Superior temporal gyrus (tissue), 1 donor: ENCODE results near the gene HDLBP.
"Not testable (repeated sequence)": the region's sequence is repeated elsewhere in the genome, so short reads cannot be mapped to it uniquely, and the experiment has no call there.

Experiments
- DNase-seq: peaks from one replicate; pipeline ENCODE4 v3.0.0-alpha.2; 2016; ENCODE audit errors: extremely low spot score

HDLBP gene

DNA sequence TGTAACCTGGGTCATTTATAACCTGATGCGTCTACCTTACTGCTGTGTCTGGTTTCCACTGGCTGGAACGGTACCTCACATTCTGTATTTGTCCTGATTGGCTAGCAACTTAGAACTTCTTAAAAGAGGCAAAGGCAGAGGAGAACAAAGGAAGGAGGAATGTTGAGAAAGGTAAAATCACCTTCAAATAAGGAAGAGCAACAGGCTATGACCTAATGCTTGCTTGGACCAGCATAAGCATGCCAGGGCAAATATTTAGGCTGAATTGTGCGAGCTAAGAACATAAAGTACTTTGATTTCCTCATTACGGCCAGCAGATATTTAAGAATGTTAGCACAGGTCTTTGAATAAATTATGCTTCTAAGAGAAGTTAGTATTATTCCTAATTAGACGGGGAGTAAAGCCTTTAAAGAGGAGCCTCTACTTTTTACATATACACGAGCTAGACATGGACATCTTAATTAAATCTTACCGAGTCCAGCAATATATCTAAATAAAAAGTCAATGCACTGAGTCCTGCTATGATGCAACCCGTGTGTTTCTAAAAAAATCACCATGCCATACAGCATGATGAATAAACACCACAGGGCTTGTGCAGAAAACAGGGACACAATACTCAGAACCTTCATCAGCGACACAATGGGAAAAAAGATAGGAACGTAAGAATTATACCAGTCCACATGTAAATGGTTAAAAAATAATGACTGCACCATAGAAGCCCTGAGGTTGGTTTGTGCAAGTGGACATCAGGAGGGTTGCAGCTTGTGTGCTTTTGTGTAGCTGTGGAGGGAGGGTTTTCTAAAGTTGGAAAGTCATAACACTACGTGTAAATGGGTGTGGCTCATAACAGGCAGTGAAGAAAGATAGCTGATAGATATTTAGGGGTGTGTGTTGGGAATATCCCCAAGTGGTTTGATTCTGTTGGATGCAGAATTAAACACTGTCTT, 14.5 kb upstream of the HDLBP start:
- DNase-seq, result no peak

DNA sequence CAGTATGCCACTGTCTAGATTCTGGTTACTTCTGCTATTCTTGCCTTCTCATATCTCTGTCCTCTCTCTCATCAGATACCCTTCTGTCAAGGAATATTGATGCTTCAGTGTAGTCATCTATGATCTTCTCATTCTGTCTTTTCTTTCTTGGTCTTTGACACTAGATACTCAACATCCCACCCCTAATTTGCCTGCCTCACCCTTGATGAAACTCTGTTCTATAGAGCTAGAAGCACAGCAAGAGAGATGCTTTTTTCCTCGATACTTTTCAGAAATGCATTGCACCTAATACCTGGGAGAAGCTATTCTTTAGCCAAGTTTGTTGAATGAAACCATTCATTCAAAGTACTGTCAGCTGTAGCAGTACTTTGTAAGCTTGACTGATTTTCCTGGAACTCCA, 9.8 kb upstream of the HDLBP start:
- DNase-seq, result no peak

DNA sequence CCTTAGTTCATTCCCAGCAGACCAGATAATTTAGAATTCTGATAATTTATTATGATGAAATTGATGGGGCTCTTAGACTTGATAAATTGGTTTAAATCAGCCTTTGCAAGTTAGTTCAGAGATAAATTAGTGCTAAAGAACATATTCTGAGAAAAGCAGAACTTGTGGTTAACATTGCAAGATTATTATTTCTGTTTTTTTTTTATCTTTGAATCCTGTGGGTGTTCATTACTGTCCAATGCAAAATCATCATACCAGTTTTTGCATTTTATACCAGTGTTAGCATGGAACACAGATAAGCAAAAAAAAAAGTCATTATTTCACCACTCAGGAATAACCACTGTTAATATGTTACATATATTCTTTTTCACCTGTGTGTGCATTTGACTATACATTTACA, 9.3 kb upstream of the HDLBP start:
- DNase-seq, result no peak

DNA sequence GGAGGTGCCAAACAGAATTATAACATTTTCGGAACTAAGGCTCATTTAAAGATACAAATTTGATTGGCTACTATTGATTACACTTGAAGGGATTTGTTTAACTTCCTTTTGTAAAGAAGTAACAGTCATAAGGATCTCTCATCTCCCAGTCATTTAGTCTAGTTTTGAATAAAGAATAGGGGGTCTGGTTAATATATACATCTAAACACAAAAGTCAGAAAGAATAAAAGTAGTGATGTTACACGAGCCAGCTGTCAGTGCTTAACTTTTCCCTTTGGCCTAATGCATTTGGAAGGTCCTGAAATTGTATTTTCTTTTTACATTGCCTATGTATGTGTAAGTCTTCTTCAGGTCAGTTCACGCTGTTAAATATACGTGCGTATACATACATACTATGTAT, 8.3 kb upstream of the HDLBP start:
- DNase-seq, result no peak

DNA sequence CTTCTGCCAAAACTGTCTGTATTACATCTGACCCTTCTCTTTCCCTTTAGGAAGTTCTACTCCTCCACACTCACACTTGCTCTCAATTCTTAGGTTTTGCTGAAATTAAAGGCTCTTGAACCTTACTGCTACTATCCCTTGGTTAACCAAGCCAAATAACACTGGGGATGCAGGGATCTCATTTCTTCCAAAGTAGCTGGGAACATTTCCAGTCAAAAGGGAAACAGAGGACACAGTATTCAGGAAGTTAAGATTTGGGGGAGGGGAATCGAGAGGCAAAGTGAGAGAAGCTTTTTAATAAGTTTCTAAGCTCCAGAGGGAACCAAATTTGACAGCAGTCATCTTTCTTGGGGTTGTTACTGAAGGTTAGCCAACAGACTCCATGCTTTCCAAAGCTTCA, 6.4 kb upstream of the HDLBP start:
- no peak for DNase-seq

DNA sequence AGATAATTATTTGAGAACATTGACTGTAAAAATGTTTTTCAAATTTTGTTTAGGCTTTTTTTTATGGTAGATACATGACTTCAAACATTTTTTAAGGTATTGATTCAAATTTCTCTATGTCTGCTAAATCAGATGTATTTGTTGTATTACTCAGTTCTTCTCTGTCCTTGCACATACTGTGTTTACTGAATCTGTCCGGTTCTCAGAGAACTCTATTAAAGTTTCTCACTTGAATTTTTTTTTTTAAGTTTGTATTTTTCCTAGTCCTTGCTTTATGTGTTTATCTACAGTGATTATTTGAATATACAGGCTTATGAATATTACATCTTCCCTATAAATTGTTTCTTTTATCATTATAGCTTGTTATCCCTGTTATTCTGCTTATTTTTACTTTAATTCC, 5.6 kb upstream of the HDLBP start:
- no peak for DNase-seq

DNA sequence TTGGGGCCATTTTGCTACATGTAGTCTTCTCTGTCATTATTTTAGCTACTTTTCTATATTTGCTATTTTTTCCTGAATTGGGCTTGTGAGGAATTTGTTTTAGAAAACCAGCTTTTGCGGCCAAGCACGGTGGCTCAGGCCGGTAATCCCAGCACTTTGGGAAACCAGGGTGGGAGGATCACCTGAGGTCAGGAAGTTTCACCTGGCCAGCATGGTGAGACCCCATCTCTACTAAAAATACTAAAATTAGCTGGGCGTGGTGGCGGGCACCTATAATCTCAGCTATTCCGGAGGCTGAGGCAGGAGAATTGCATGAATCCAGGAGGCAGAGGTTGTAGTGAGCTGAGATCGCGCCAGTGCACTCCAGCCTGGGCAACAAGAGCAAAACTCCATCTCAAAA, 4.9 kb upstream of the HDLBP start:
- no peak for DNase-seq

DNA sequence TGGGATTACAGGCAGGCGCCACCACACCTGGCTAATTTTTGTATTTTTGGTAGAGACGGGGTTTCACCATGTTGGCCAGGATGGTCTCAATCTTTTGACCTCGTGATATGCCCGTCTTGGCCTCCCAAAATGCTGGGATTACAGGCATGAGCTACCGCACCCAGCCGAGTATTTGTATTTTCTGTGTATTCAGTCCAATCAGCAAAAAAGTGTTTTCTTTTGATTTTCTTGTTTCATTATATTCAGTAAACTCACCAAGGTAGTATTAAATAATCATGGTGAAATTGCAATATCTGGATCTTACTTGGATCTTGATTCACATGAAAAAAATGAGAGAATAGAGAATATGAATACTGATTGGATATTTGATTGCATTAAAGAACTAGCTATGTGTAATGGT, 3.4 kb upstream of the HDLBP start:
- DNase-seq, result not testable (repeated sequence)

DNA sequence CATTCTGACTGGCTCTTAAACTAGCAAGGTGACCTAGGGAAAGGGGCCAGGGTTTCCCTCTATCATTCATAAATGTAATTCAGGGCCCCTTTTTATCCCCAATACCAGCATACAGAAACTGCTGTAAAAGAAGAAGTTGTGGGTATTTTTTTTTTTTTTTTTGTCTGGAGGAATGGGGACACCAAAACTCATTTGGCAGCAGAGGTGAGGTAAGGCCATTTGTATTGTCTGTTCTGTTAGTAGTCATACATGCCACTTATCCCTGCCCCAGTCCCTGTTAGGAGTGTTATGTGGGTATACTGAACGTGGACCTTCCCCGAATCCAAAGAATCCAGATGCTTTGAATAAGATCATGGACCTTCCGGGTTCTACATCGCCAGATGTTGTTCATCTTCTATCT, 1.9 kb upstream of the HDLBP start:
- DNase-seq, result no peak

DNA sequence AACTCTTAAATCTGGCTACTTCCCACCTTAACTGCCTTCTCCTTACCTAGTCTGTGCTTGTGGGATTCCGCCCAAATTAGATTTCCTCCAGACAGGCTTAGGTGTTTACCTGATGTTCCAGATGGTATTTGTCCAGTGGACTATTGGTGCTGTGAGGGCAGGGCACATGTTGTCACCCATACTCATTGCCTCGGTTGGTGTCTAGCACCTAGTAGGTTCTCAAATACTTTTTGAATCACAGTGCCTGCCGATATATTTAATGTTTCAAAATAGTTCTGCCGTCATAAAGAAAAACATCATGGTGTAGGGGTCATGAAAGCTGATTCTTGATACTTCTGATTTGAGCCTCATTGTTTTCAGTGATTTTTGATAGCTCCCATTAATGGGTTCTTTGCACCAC, 1.4 kb upstream of the HDLBP start:
- no peak for DNase-seq

DNA sequence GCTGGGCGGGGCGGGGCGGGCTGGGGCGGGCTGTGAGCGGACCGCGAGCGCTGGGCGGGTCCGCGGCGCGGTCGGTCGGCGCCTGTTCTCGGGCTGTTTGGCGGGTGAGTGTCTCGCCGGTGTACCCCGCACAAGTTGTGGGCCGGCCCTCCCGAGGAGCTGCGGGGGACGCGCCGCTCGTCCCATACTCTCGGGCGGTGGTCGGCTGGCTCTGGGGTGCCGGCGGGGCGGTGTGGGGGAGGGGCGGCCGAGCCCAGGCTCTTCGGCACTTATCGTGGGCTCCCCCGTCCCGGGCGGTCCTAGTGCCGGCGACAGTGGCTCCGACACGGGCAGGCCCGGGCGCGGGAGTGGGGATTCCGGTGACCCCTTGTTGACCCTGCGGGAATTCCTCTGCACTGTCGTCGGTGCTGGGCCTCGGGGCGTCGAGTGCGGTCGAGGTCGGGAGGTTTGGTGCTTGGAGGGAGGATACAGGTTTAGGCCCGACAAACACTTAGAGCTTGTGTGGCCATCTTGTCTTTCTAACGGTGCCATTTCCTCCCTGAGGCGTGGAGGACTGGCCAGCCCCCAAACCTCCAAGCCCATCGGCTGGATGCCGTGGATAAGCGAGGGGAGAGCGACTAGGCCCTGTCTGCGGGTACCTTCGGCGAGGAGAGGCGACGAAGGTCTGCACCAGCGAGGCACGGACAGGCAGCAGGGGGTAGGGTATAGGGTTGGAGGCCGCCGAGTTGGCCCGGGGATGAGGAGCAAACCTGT, 583 bp upstream of the HDLBP start, which contains the start of gene SEPTIN2:
SEPTIN2 (plus strand) TSS at position 47 of the 753 bp plus-strand sequence. CDS start 8,308 bp downstream, outside the sequence.
- peak; percentile 58 for DNase-seq

DNA sequence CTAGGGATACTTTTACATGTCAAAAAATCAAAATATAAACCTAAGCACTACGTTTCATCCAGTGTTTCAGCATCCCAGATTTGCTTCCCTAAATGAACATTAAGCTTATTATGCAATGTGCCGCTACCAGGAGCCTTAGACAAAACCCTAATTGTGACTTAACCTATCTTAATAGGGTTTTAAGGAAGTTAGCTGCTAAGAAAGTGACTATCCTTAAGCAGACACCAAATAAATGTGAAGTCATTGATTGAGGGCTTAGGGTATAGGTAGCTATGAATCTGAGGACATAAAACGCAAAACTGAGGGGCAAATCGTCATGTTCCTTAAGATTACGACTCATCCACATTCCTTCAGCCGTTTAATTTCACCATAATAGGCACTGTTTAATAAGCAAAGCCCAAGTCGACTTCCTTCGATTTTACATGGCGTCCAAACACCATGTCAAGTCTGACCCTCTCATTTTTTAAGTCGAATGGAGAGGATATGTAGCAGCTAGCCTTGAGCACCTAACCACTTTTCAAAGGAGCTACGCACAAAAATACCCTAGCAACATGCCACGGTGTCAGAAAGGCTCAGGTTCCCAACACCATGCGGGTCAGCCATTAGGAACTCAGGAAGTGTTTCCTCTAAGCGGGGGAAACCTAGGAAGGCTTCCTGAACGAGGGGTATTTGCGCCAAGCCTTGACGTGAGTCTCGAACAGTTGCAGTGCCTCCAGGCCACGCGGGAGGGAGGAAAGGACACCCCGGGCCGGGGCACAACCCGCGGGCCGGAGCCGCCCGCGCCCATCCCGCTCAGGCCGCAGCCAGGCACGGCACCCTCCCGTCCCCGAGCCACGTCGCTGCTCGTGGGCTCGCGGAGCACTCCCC, 1.0 kb downstream of the HDLBP start:
- DNase-seq, result peak; percentile 35

DNA sequence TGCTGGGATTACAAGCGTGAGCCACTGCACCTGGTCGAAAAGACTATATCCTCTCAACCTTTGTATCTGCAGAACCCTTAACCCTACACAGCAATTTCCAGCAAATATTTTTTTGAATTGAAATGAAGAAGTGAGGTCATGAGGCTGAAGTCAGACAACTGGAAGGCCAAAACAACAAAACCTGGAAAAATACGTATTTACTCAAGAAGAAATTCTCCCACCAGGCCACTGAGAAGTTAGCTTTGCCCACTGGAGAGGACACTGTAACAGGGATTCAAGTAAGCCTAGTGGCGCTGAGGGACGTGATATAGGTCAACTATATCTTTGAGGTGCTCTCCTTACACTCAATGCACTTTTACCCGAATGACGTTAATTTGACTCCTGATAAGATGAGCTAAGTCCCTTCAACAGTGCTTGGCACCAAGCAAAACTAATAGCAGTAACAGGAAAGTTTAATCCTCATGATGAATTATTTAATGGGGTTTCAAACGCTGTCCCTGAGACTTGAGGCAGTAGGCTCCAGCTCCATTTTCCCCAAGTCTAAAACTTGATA, 1.9 kb downstream of the HDLBP start:
- DNase-seq, result no peak

DNA sequence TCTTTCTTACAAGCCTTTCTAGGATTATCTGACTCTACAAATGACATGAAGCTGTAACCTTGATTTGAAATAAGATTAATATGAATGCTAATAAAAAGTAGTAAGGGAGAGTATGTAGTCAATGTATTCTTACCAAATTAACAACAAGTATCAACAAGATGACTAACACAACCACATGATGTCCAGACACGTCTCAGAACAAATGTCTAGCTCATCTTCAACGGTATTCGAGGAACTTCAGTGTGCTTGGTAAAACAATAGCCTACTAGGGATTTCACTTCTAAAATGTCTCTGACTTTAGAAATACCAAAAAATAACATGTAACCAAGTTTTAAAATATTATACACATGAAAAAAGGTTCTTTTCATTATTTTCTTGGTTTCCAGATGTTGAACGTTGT, 3.4 kb downstream of the HDLBP start:
- no peak for DNase-seq

DNA sequence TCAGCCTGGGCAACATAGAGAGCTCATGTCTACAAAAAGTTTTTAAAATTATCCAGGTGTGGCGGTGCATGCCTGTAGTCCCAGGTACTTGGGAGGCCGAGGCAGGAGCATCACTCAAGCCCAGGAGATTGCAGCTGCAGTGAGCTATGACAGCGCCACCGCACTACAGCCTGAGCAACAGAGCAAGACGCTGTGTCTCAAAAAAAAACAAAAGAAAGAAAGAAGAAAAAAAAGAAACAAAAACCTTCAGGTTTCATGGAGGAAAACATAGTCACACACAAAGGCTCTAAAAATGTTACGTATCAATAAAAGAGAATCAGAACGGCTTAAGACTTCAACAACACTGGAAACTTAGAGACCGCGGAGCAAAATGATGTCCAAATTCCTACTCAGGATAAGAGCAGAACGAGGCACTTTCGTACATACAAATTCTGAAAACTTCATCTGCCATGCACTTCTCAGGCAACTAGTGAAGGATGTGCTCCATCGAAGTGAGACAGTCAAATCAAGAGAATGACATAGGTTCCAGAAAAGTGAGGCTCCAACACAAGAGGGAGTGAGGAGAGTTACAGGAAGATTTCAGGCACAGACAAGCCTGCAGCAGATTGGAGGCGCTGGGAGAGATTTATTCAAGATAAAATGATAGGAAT, 4.4 kb downstream of the HDLBP start:
- DNase-seq, result no peak

DNA sequence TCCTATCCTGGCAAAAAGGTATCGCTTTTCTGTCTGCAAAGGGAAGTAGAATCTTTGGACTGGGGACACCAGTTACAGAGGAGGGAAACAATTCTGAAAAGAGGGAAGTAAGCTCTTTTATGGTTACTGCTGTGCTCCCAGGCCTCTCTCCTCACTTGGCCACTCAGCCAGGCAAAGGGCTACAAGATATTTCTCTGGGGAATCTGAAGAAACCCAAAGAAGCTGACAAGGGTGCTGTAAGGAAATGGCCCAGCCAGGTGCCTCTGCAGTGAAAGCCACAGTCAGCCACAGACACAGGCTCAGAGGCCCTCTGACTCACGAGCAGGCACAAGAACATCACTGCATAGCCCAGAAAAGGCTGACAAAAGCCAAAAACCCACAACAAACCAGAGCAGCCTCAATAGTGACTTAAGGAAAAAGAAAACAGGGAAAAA, 5.8 kb downstream of the HDLBP start:
- DNase-seq, result no peak

DNA sequence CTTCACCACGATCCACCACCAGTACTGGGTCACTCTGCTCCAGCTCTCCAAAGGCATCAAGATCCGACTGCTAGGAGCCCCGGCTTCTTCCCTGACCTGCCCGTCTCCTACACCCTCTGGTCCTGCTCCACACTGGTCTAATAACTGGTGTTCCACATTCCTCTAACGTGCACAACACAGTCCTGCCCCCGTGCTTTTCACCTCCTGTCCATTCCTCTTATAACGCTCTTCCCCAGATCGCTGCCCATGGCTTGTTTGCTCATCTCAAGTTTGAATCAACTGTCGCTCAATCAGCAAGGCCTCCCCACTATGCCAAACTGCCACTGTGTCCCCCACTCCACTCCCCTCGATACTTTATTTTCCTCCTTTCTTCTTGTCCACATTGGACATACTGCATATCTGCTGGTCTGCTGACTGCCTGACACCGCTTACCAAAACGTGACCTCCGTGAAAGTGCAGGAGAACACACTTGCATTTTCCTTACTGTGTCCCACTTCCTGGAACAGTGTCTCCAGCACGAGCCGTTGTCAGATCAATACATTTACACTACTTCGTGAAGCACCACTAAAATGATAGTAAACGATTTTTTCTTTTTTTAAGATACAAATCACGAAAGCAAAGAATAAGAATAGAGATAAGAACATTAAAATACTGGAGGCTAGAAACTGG, 6.5 kb downstream of the HDLBP start:
- no peak for DNase-seq

DNA sequence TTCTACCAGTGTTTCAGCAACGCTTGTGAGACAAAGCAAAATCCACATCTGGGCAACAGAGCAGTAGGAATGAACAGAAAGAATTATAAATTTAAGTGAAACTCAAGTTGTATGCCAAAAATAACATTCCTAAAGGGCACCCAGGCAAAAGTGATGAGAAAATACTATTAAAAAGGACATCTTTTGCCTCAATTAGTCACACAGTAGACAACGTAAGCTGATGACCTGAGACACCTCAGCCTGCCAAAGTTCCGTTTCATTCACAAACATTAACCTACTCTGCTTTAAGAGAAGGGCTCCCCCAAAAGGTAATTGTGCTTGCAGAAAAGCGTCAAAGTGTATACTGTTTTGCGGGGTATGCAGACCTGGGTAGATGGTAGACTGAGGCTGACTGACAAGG, 7.2 kb downstream of the HDLBP start:
- no peak for DNase-seq

DNA sequence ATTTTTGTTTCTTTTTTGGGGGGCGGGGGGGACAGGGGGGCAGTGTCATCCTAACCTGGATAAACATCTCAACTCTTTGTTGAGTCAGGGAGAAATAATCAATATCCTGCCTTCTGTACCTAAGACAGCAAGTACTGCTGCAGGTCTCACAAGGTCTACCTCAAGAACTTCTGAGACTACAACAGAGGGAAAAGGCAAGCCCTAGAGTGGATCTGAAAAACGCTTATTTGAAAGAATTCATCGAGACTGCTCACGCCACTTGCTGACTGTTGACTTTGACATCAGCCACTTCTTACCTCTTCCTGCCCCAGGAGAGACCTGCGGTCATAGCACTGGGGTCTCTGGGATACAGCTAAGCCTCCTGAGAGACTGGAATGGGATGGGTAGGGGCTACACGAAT, 8.4 kb downstream of the HDLBP start:
- no peak for DNase-seq

DNA sequence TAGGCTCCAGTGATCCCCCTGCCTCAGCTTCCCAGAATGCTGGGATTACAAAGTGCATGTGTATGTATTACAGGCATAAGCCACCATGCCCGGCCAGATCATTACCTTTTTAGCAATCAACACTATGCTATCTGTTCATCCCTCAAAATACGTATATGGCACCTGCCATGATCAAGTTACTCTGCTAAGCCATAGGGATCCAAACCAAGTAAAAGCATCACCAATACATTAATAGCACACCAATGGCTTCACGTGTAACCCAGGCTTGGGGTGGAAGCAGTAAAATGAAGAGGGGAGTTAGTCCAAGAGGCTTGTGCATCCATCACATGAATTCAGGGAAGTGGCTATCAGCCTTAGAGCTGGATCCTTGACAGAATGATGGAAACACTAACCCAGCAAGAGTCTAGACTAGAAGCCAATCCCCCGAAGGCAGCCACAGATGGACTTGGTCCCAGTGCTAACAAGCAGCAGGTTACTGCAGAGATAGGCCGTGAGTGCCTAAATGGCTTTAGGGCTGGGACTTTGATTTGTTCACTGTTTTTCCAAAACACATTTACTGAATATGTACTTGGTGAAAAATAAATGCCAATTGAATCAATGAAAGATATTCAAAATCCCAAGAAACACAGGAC, 11.3 kb downstream of the HDLBP start:
- no peak for DNase-seq
